Stimulated activated CD4-positive, alpha-beta T cell treated with anti-CD3 and anti-CD28 coated beads, Interleukin-2, amount 100 ng/mL, for 48 hours (primary cell): Measurements from ENCODE around the gene SMAD1.
"Not testable (repeated sequence)": the region's sequence is repeated elsewhere in the genome, so short reads cannot be mapped to it uniquely, and the experiment has no call there.

Experiments used
- DNase-seq, 2 donors: peaks; one replicate each; pipeline ENCODE4 v3.0.0-alpha.2; 2020

Gene SMAD1

DNA sequence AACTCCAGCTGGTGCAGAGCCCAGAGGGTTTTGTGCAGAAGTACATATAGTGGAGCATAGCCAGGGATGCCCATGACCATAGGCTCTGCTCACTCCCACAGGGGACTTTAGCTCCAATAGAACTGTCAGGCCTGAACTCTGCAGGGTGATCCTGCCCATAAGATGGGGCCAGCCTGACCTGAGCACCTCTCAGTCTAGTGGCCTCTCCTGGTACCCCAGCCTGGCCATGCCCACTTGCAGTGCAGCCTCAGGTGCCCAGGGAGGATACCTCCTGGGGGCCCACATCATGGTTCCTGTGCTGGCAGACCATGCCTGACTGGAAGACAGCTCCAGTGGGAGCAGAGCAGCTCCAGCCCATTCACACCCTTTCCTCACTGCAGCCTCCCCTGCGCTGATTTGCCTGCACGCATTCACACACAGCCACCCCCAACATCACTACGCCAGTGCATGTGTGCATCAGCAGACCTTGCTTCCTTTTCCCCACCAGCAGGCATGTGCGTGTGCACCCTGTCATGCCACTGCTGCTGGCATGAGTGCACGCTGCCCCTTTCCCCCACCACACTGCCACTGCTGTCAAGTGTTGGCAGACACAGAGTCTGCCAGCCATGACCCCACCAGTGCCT lies 84.5 kb downstream of the SMAD1 start:
- DNase-seq, result no peak

DNA sequence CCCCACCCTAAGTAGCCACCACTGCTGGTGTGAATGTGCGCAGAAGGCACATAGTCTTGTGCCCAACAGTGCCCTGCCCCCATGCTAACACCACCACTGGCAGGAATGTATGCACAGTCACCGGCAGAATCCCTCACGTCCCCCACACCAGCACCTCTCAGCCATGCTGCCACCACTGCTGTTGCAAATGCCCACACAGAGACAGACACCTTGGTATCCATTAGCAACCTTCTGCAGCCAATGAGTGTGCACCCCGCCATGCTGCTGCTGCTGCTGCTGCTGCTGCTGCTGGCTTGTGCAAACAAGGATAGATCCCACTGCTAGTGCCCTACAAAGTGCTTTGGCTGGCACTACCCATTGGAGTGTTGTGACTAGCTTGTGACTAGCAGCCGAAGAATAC lies 85.1 kb downstream of the SMAD1 start:
- DNase-seq, result no peak

DNA sequence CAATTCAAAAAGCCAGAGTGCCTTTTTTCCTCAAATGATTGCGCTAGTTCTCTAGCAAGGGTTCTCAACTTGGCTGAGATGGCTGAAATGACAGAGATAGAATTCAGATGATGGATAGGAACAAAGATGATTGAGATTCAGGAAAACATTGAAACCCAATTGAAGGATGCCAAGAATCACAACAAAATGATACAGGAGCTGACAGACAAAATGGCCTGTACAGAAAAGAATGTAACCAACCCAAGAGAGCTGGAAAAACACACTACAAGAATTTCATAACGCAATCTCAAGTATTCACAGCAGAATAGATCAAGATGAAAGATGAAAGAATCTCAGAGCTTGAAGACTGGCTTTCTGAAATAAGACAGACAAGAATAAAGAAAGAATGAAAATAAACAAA lies 85.9 kb downstream of the SMAD1 start:
- DNase-seq, result no peak

DNA sequence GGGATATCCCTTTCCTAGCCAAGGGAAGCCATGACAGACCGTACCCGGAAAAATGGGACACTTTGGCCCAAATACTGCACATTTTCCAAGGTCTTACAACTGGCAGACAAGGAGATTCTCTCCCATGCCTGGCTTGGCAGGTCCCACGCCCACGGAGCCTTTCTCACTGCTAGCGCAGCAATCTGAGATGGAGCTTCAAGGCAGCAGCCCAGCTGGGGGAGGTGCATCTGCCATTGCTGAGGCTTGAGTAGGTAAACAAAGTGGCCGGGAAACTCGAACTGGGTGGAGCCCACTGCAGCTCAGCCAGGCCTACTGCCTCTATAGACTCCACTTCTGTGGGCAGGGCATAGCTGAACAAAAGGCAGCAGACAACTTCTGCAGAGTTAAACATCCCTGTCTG lies 92.9 kb downstream of the SMAD1 start:
- not testable (repeated sequence) for DNase-seq

DNA sequence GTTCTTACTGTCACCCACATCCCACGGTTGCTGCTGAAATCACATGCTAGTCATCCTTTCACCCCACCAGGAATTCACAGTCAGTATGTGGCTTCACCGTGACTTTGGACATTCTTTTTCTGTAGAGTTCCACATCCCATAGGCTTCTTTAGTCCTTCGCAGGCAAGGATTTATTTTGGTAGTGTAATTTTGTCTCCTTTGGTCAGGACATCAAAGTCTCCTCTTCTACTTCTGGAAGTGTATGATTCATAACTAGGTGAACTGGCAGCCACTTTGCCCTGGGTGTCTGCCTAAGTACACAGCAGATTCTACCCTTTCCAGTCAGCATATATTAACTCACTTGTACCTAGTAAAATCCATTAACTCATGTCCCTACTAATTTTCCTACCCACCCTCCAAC lies 99.3 kb downstream of the SMAD1 start:
- no peak for DNase-seq

DNA sequence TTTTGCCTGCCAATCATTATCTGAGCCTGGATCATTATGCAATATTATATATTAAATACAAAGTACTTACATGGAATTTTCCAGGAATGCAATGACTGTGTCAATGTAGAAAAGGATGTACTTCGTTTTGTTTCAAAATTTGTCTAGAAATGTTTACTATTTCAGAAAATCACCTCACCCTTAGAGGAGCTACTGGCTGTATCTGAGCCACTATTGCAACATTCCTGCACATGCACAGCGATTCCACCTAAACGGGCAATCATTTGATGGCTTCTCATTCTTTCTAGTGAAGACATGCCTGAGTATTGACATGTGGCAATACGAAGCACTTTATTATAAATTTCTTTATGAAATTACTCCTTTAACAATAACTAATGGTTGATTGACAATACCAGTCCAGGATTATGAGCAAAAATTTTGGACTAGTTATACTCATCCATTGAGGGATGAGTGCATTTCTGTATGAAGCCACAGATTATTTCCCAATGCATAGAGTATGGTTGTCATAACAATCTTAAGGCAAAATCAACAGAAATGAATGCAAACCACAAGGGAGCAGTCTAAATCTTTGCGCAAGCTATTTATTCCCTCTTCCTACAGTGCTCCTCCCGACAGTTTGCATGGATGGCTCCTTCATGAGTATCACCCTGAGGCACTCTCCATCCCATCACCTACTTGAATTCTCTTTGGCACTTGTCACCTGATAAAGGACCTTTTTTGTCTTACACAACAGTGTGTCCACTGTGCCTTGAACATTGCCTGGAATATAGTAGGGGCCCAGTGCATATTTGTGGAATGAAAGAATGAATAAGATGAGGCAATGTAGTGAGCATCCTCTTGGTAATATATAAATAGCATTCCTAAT lies 101.8 kb downstream of the SMAD1 start:
- DNase-seq, result no peak

DNA sequence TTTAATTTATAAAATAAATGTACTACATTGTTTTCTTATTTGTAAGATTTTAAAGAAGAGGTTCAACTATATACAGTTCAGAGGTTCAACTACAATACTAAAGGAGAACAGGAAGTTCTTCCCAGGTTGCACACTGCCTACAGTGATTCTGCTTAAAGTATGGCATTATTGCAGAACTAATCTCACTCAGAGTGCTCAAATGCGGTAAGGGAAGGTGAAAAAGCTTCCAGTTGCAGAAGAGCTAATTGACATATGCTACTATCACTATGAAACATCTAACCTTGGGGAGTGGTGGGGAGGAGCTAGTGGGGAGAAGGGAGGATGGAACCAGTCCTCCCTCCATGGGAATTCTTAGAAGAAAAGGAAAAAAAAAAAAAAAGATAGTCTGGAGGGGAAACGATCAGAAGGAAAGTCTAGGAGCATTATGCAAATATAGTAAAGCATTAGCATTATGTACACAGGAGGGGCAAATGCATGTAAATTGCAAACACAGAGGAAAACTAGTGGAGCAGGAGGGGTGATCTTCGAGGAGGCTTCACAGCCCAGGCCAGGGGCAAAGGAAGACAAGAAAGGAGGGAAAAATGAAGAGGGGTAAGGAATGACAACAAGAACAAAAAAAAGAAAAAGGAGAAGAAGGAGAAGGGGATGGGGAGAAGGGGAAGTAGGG lies 105.6 kb downstream of the SMAD1 start:
- no peak for DNase-seq

DNA sequence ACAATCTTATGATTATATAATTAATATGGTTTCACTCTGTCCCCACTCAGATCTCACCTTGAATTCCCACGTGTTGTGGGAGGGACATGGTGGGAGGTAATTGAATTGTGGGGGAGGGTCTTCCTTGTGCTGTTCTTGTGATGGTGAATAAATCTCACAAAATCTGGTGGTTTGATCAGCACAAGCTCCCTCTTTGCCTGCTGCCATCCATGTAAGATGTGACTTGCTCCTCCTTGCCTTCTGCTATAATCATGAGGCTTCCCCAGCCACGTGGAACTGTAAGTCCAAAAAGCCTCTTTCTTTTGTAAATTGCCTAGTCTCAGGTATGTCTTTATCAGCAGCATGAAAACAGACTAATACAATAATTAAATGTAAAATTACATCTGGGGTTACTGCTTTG lies 107.7 kb downstream of the SMAD1 start:
- DNase-seq, result not testable (repeated sequence)

DNA sequence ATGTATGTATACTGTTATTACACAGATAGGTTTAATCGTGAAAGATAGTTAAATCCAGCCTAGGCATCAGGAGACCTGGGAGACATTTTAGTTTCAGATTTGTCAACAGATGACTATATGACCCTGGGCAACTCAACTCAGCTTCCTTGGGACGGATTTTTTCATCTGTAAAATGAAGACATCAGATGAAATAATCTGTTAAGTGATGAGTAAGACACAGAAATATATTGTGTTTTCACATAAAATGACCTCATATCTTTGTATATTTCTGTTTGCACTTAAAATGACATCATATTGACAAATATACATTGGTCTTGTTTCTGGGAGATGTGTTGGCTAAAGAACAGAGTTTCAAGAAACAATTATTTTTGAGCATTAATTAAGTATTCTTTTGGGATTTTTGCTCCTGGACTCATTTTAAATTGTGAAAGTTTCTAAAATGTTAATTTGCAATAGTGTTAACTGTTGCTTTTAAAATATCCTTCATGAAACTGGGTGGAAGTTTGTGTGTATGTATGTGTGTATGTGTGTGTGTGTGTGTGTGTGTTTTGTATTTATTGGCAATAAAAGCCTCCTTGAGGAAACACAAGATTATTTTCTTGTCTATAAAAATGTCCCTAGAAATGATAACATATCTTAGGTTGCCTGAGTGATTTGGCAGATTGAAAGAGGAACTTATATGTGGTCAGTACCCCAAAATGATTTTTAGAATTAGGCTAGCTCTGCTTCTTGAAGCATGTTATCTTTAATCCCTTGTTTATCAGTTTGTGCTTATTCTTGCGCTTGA lies 108.5 kb downstream of the SMAD1 start:
- no peak for DNase-seq

DNA sequence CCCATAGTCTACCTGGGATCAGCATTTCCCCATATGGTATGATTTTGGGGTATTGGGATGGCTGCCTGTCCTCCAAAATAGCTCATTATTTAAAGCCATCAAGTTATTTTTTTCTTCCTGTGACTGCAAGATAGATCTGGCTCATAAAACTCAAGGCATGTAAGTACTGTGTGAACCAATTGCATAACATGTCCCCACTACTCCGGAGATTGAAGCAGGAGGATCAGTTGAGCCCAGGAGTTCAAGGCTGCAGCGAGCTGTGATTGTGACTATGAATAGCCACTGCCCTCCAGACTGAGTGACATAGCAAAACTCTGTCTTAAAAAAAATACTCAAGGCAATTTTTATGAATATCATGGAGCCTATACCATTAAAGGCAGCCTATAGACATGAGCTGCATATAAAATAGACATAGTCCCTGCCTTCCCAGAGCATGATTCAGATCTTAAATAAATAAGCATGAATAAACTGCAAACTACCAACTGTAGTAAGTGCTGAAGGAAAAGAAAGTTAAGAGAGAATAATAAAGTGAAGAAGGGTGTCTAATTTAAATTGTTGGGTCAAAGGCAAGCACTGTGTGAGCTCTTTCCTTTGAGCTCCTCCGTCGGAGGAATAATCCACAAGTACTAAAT lies 120.6 kb downstream of the SMAD1 start:
- DNase-seq, result no peak

DNA sequence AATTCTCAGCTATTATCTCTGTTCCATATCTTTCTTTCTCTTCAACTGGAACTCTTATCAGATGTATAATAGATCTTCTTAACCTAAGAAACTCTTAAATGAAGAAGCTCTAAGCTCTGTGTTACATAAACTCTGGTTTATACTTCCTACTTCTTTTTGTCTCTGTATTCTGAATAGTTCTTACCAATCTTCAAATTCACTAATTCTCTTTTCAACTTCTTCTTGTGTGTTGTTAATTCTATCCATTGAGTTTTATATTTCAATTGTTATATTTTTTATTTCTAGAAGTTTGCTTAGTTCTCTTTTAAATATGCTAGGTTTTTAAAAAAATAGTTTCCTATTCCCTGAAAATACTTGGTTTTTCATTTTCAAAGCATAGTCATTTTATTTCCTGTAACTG lies 124.3 kb downstream of the SMAD1 start:
- DNase-seq, result no peak
